ENCODE data around the gene PHF20.
"Not testable (repeated sequence)": the region's sequence is repeated elsewhere in the genome, so short reads cannot be mapped to it uniquely, and the experiment has no call there.

PHF20 gene

GRCh38 chr20:35739294-35740163 is 32.3 kb upstream of the PHF20 start:
- no peak for DNase-seq

- peak; percentile 97 to 99 for DNase-seq
Observed at GRCh38 chr20:35741892-35742740, 29.7 kb upstream of the PHF20 start, which contains the start of gene RBM39. Gene RBM39, minus strand, starts transcription at chr20:35742260. Its CDS starts 1,386 bp downstream, at chr20:35740874.

- DNase-seq = no peak
Observed at GRCh38 chr20:35742741-35743523, 28.9 kb upstream of the PHF20 start.

- no peak for DNase-seq
Observed at GRCh38 chr20:35743693-35744491, 27.9 kb upstream of the PHF20 start.

- not testable (repeated sequence) for DNase-seq
Observed at GRCh38 chr20:35744492-35744841, 27.3 kb upstream of the PHF20 start.

- no peak for DNase-seq
Observed at GRCh38 chr20:35750611-35751010, 21.2 kb upstream of the PHF20 start.

GRCh38 chr20:35756404-35756803 is 15.4 kb upstream of the PHF20 start:
- no peak for DNase-seq

- DNase-seq = no peak
Observed at GRCh38 chr20:35757098-35757705, 14.6 kb upstream of the PHF20 start.

GRCh38 chr20:35761548-35761947 is 10.3 kb upstream of the PHF20 start:
- DNase-seq = not testable (repeated sequence)

- DNase-seq = no peak
Observed at GRCh38 chr20:35762461-35762860, 9.4 kb upstream of the PHF20 start.

GRCh38 chr20:35764936-35765335 is 6.9 kb upstream of the PHF20 start:
- DNase-seq = not testable (repeated sequence)

GRCh38 chr20:35766843-35767242 is 5.0 kb upstream of the PHF20 start:
- DNase-seq = no peak

- peak; percentile 39 to 47 for DNase-seq
Observed at GRCh38 chr20:35767683-35768481, 3.9 kb upstream of the PHF20 start.

GRCh38 chr20:35768731-35769664 is 2.8 kb upstream of the PHF20 start:
- peak; percentile 38 to 46 for DNase-seq

GRCh38 chr20:35771367-35771688 is 487 bp upstream of the PHF20 start:
- no peak for DNase-seq

GRCh38 chr20:35772563-35773058 is 796 bp downstream of the PHF20 start:
- DNase-seq = no peak

GRCh38 chr20:35773154-35773751 is 1.4 kb downstream of the PHF20 start:
- peak in 1 of 2 donors; percentile 17 for DNase-seq

GRCh38 chr20:35774391-35774790 is 2.6 kb downstream of the PHF20 start:
- no peak for DNase-seq

- DNase-seq = no peak
Observed at GRCh38 chr20:35776513-35777101, 4.8 kb downstream of the PHF20 start.
